Stimulated activated CD4-positive, alpha-beta T cell treated with anti-CD3 and anti-CD28 coated beads, Interleukin-1b, Interleukin-23, amount 100 ng/mL, for 24 hours (primary cell): Measurements from ENCODE around the gene UBN2.

Experiments used
- DNase-seq, 4 experiments: peaks; one replicate each; pipeline ENCODE4 v3.0.0-alpha.2; 2020; ENCODE audit warnings: low read depth in 4 of 4, low spot score in 1 of 4

The UBN2 gene

GRCh38 chr7:139231513-139232376 is 708 bp downstream of the UBN2 start:
- DNase-seq = peak in 3 of 4 experiments; percentile 1 to 7 (median 3)

- peak in 1 of 4 experiments; percentile 2 for DNase-seq
Measured at GRCh38 chr7:139232377-139232717, 1.3 kb downstream of the UBN2 start.

DNA sequence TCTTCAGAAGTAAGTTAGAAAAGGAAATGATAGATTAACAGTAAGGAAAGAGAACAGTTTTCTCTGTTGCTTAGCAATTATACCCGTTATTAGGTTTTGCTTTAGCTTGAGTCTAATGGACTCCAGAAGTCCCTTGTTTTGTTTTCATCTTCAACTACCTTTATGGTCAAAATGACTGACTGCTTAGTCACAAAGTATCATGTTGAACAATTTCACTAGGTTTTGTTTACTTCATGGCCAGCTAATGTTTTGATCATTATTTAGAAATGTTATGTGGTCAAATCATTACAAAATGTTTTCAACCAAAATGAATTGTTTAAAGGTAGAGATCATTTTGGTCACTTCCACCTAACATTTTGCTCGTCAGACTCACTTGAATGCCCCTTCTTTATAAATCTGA is 1.9 kb downstream of the UBN2 start:
- no peak for DNase-seq

- no peak for DNase-seq
Measured at GRCh38 chr7:139241258-139241657, 10.2 kb downstream of the UBN2 start.

GRCh38 chr7:139242741-139243281 is 11.8 kb downstream of the UBN2 start:
- no peak for DNase-seq

GRCh38 chr7:139245401-139245800 is 14.4 kb downstream of the UBN2 start:
- no peak for DNase-seq

- DNase-seq = no peak
Measured at GRCh38 chr7:139246494-139246893, 15.5 kb downstream of the UBN2 start.

DNA sequence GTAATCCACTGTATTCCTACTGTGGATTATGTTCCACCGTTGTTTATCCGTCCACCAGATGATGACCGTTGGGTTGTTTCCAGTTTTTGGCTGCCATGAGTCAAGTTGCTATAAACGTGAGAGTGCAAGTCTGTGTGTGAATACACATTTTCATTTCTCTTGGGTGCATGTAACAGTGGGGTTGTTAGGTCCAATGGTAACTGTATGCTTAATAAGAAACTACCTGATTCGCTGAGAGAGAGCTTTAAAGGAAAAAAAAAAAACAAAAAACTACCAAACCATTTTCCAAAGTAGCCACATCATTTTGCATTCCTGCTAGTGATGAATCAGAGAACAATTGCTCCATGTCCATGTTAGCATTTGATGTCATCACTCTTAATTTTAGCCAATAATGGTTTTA is 15.9 kb downstream of the UBN2 start:
- DNase-seq = no peak

DNA sequence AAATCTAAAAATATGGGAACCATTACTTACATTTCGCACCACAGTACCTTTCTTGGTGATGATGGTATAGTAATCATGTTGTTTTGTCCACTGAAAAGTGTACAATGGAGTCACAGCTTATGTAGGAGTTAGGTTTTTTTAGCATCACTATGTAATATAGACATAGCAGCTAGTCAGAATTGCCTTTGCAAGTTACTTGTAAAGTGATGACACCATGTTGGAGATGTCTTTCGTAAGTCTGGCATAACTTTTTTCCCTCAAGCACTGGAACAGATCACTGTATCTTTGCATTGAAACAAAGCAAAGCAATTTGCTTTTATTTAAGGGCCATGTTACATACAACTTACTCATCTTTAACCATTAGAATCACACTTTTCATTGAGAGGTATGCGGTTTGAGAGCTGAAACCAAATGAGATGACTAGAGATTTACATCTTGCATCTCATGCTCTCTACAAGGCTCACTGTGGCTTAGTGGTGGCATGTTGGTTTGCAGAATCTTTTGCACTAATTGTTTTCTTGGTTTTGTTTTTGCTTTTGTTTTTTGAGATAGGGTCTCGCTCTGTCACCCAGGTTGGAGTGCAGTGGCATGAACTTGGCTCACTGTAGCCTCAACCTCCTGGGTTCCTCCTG is 18.3 kb downstream of the UBN2 start:
- no peak for DNase-seq

DNA sequence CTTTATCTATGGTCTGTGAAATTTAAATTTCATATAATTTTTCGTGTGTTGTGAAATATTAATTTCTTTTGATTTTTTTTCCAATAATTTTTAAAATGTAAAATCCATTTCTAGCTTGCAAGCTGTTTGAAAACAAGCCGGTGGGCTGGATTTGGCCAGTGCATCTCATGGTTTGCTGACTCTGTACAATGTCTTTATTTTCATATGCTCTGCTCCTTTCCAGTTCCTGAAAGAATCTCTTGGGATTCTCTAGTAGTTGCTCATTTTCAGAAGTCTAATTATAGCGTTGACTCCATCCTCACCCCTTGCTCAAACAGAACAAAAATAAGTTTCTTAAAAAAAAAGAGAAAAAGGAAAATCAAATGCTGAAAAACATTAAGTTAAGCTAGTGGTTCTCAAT is 21.4 kb downstream of the UBN2 start:
- no peak for DNase-seq

DNA sequence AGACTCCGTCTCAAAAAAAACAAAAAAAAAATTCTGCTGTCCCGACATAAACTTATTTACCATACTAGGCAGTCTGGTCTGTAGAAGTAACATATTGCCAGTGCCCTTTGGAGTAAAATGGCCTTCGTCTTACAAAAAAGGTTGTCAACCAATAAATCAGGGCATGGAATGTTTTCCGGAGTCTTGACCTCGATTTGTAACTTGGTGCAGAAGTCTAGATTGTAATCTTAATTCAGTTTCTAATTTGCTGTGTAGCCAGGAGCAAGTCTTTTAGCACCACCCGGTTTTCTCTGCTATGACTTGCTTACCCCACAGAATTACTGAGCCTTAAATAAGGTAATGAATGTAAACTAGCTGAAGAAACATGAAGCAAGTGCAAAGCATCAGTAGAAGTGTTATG is 23.2 kb downstream of the UBN2 start:
- no peak for DNase-seq

- no peak for DNase-seq
Measured at GRCh38 chr7:139254728-139255127, 23.7 kb downstream of the UBN2 start.

DNA sequence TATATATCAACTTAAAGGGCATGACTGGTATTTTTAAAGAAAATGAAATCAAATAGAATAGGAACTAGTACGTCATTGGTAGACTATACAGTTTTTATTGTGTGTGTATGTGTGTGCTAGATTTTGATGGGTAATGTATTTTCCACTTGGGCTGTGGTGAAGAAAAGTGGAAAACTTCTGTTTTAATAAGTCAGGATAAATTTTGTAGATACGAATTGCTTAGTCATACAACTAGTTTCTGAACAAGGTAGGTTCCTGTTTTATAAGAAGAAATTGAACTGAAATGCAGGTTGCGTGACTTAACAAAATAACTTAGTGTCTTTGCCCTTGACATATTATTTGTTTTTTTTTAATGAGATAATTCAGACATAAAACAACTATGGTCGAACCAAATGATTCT is 24.3 kb downstream of the UBN2 start:
- no peak for DNase-seq

- DNase-seq = no peak
Measured at GRCh38 chr7:139259142-139259541, 28.1 kb downstream of the UBN2 start.

GRCh38 chr7:139264220-139264619 is 33.2 kb downstream of the UBN2 start:
- DNase-seq = no peak

GRCh38 chr7:139265673-139266072 is 34.6 kb downstream of the UBN2 start:
- no peak for DNase-seq

DNA sequence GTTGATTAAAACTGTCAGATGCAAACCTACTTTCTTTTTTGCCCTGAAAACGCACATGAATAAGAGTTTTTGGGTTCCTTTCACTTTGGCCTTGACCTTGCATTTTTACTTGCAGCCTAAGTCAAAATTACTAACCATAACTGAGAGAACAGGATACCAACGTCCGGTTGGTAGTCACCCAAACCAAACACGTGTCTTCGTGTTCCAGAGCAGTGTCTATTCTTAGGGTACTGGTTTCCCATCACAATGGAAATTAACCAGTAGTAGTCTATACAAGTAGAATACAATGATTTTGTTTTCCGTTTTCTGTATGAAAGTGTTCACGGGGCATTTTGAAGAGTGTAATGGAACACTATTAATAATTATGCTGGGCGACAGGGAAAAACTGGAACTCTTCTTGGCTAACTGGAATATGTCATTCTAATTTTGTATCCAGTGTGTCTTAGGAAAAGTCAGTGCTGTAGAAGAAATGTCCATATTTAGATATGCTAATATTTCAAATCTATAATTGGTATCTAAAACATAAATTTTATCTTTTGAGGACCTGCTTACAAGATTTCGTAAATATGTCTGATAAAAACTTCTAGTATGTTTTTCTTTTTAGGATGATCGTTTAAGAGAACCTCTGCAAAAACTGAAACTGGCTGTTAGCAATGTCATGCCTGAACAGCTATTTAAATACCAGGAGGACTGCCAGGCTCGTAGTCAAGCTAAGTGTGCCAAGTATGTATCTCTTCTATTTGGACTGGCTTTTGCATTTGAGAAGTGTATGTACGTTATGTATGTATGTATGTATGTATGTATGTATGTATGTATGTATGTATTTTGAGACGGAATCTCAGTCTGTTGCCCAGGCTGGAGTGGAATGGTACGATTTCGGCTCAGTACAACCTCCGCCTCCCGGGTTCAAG is 40.9 kb downstream of the UBN2 start:
- DNase-seq = no peak

DNA sequence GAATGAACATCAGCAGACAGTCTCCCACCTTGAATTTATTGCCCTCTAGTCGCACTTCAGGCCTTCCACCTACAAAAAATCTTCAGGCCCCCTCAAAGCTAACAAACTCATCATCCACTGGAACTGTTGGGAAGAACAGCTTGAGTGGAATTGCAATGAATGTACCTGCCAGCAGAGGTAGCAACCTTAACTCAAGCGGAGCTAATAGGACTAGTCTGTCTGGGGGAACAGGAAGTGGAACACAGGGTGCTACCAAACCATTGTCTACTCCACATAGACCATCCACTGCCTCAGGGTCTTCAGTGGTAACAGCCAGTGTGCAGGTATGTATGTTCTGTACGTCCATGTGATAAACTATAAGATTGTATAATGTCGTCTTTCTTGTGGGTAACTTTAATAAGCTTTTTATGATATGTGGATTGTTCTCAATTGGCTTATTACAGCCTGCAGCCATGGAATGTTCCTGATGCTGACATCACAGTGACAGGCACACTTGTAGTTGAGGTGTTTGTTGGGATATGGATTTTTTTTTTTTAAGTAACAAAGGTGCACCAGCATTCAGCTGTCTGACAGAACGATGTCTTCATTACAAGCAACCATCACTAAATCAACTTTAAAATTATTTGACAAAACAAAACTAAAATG is 53.3 kb downstream of the UBN2 start:
- no peak for DNase-seq

DNA sequence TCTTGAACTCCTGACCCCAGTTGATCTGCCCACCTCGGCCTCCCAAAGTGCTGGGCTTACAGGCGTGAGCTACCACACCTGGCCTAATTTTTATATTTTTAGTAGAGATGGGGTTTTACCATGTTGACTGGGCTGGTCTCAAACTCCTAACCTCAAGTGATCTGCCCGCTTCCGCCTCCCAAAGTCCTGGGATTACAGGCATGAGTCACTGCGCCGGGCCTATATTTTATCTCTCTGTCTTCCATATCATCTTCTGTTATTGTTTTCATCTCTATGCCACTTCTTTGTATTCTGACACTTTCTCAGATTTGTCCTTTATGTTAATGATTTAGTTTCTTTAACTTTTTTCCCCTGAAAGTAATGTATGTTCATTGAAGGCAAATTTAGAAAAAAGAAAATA is 55.1 kb downstream of the UBN2 start:
- DNase-seq = no peak

GRCh38 chr7:139292821-139293220 is 61.8 kb downstream of the UBN2 start:
- DNase-seq = no peak

DNA sequence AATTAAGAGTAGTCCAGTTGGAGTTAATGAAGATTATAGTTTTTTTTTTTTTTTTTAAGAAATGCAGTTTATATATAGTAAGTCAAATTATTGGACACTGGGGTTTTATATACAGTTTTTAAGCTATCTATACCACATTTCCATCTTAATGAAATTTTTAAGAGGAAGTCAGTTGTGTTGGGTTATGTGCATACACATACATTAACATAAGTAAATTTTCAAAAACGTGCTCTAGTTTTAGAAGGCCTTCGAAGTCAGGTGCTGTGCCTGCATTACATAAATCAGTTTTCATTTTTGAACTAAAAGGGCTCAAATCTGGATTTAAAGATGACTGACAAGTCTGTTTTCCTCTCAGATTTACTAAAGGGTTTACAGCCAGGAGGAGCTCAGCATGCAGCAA is 62.5 kb downstream of the UBN2 start:
- no peak for DNase-seq
